Ovary (tissue), 9 donors: ENCODE data around the gene MAP1B. TPM values are rescaled to one million over a fixed set of nuclear protein-coding genes. Genes with fewer than 3 reads are reported as not detected.
"Not testable (repeated sequence)": the region's sequence is repeated elsewhere in the genome, so short reads cannot be mapped to it uniquely, and the experiment has no call there.

Source experiments
- DNase-seq, 5 donors: peaks; one replicate each; pipeline ENCODE4 v3.0.0-alpha.2; 2019 to 2020
- H3K27ac ChIP-seq, 2 donors: fragments of 200-600 bp; one replicate each; pipeline versions ENCODE4 v1.5.1 to v1.8.0; 2019 to 2022
- H3K27me3 ChIP-seq: fragments of 200-600 bp; one replicate; pipeline ENCODE4 v1.8.0; 2022
- H3K36me3 ChIP-seq: fragments of 200-600 bp; sonication (generic); one replicate; pipeline ENCODE4 v1.5.1; 2019
- H3K4me1 ChIP-seq: one replicate; pipeline ENCODE4 v1.8.1; 2013; ENCODE audit warnings: mild to moderate bottlenecking, moderate library complexity; ENCODE audit not compliant: insufficient read depth
- H3K4me3 ChIP-seq: fragments of 200-600 bp; sonication (generic); one replicate; pipeline ENCODE4 v1.5.1; 2017
- H3K9me3 ChIP-seq, 2 donors: fragments of 200-600 bp in 1 of 2; sonication (generic) in 1 of 2; one replicate each; pipeline versions ENCODE4 v1.5.1 to v1.8.1; 2013 to 2019; ENCODE audit warnings: mild to moderate bottlenecking in 1 of 2, moderate library complexity in 1 of 2
- CTCF ChIP-seq, 3 donors: fragments of 450-650 bp in 2 of 3; fragments of 200-600 bp in 1 of 3; IDR thresholded peaks; one replicate each; pipeline versions ENCODE4 v1.5.1 to v1.8.0; 2016 to 2022; ENCODE audit warnings: antibody characterized with exemption in 3 of 3, mild to moderate bottlenecking in 1 of 3
- EP300 ChIP-seq: sonication (generic); formaldehyde crosslinking; IDR thresholded peaks from one replicate; pipeline ENCODE4 v1.6.1; 2017; ENCODE audit warnings: antibody characterized with exemption
- POLR2A ChIP-seq: fragments of 450-650 bp; IDR thresholded peaks from one replicate; pipeline ENCODE4 v1.6.1; 2017; ENCODE audit warnings: antibody characterized with exemption, mild to moderate bottlenecking, moderate library complexity
- WGBS, 3 donors: extraction: QIAGEN DNeasy Blood & Tissue Kit in 1 of 3; methylation state at CpG; one replicate each; pipeline versions ENCODE4 v1.1.5 to v1.1.7; 2013 to 2017; 5-methylcytosine and 5-hydroxymethylcytosine counted together
- intact Hi-C, 4 donors: fragments of 100-400 bp; cut with DNase I; formaldehyde crosslinking; loops; one replicate each; pipeline versions ENCODE4 v1.11.0 to v1.15.1; 2022 to 2023
- polyA plus RNA-seq, 2 donors: library from polyadenylated mRNA; stranded (reverse); fragments of 200-250 nt in 1 of 2; fragments of 350-450 nt in 1 of 2; fragmentation: Illumina TruSeq in 1 of 2; extraction: RNeasy Lipid Tissue Mini Kit (QIAGEN cat#74804) in 1 of 2; gene quantifications; one replicate each; pipeline ENCODE4 v1.2.3, GENCODE V29; 2013 to 2014
- total RNA-seq, 7 donors: library from RNA; depleted of rRNA in 2 of 7; stranded (reverse); fragments of >200 nt in 2 of 7; fragmentation: NEBNext Ultra II Directional in 3 of 7; extraction: Animal tissue kit (Norgen Biotek cat#: 25700) in 3 of 7; gene quantifications; one replicate each; pipeline versions ENCODE4 v1.1.0 to v1.2.4, GENCODE V29; 2016 to 2023
- donor health status: DM: no; HTN: no; CAD: no; lungs with moderate emphysema.
- donor health status: DM: no; HTN: no; CAD: no.
- donor health status: Bipolar disorder and iron deficiency.
- donor health status: DM: yes; HTN: yes; CAD: no.
- donor health status: DM: no; HTN: no; CAD: no.
- donor health status: DM: yes; HTN: yes; CAD: no.

Gene MAP1B
- total and polyA plus RNA-seq, 9 donors, result 4.4 to 126 (median 47.7) TPM

DNA sequence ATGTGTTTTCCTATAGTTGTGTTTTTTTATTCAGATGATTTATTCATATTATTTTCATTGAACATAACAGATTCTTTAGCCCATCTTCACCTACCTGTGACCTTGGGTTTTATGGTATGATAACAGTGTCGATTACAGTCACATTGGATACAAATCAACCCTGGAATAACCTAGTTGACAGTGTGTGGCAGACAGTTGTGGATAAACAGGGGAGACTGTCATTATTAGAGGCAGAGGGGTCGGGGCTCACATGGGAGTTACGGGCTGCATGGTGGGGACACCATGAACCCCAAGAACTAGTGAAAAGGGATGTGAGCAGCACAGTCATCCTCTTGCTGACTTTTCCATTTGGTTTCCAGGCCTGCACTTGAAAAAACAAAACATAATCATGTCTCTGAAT, 29.9 kb upstream of the MAP1B start:
- no peaks in the 10 kb centered on the region for H3K27me3 ChIP-seq
- intact Hi-C loops, result no loop called here
- no peaks in the 10 kb centered on the region for H3K4me1 ChIP-seq
- no peak for DNase-seq
- no peaks in the 10 kb centered on the region for H3K9me3 ChIP-seq
- TF ChIP-seq CTCF (IDR thresholded peaks at IDR 0.05) (no peak), POLR2A (no peak), EP300 (no peak)
- 73 to 77% (median 74%) methylated on average over 3 of the region's 3 CpGs for WGBS, 3 donors
- no peaks in the 10 kb centered on the region for H3K36me3 ChIP-seq
- no peak overlapping the region for H3K27ac ChIP-seq
- no peak overlapping the region for H3K4me3 ChIP-seq

DNA sequence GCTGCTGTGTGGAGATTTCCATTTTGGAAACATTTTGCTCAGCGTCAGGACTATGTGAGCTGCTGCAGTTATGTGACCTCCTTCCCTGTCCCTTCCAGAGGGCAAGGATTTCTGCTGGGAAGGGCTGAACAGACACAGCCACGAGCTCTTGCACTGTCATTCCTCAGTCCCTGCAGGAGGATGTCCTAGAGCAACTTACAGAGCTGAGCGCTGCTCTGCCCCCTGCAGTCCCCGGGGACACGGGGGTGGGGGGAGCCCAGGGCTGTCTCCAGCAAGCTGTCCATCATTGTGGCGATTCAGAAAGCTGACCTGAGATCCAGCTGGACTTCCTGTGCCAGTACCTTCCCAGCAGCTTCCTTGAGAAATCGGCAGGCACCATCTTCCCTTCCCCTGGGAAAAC, 28.0 kb upstream of the MAP1B start:
- intact Hi-C loops, result no loop called here
- TF ChIP-seq EP300 (no peak), CTCF (IDR thresholded peaks at IDR 0.05) (no peak), POLR2A (no peak)
- no peak overlapping the region for H3K27ac ChIP-seq
- no peaks in the 10 kb centered on the region for H3K27me3 ChIP-seq
- H3K9me3 ChIP-seq, result no peaks in the 10 kb centered on the region
- H3K4me1 ChIP-seq, result no peaks in the 10 kb centered on the region
- no peak overlapping the region for H3K4me3 ChIP-seq
- no peak for DNase-seq
- no peaks in the 10 kb centered on the region for H3K36me3 ChIP-seq
- WGBS, 3 donors, result 22 to 35% (median 29%) methylated on average over 7 of the region's 7 CpGs

DNA sequence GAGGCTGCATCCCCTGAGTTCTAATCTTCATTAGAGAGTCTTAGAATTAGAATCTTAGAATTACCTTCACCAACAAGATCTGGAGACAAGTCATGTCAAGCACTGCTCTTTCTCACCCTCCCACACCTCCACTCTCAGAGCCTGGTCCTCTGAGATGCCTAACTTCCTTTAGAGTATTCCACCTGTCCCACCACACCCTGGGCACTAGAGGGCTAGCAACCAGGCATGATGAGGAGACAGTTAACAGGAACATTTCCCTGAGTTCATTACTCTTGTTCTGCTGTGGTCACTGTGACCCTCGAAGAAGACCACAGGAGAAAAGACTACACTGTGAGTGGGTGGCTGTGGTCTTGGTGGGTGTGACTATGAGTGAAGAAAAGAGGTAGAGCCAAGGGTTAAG, 25.2 kb upstream of the MAP1B start:
- Histone ChIP-seq H3K4me3 (no peak overlapping the region), H3K27ac (no peak overlapping the region), H3K9me3 (no peaks in the 10 kb centered on the region), H3K36me3 (no peaks in the 10 kb centered on the region), H3K27me3 (no peaks in the 10 kb centered on the region), H3K4me1 (peaks cover 3% of the 10 kb centered on the region)
- TF ChIP-seq POLR2A, result no peak
- no peak for TF ChIP-seq CTCF (IDR thresholded peaks at IDR 0.05)
- TF ChIP-seq EP300, result no peak
- intact Hi-C loops, result no loop called here
- no peak for DNase-seq
- 60 to 75% (median 61%) methylated on average over 1 of the region's 1 CpG for WGBS, 3 donors

- no peak overlapping the region for H3K27ac ChIP-seq
- intact Hi-C loops, result no loop called here
- no peak for DNase-seq
- no peaks in the 10 kb centered on the region for H3K36me3 ChIP-seq
- no peak overlapping the region for H3K4me3 ChIP-seq
- H3K27me3 ChIP-seq, result no peaks in the 10 kb centered on the region
- peaks cover 3% of the 10 kb centered on the region for H3K4me1 ChIP-seq
- 14 to 29% (median 15%) methylated on average over 4 of the region's 4 CpGs for WGBS, 3 donors
- TF ChIP-seq POLR2A (no peak), EP300 (no peak), CTCF (IDR thresholded peaks at IDR 0.05) (no peak)
- H3K9me3 ChIP-seq, result no peaks in the 10 kb centered on the region
Measured at GRCh38 chr5:72084876-72085275, 22.4 kb upstream of the MAP1B start.

DNA sequence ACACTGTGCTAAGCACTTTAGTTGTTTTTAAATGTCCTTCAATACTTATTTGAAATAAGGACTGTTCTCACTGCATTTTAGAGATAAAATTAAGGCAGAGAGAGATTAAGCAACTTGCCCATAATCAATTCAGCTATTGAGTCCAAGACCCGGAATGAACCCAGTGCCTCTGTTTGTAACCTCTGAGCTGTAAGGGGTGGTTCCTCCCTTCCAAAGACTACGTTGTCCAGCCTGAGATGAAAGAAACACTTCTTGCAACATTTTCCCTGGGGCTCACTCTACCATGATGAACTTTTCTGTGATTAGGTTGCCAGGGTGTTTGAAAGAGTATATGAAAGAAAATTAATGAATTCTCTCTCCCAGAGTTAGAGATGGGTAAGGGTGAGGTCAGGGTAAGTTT, 22.0 kb upstream of the MAP1B start:
- TF ChIP-seq CTCF (IDR thresholded peaks at IDR 0.05) (no peak), POLR2A (no peak), EP300 (no peak)
- H3K36me3 ChIP-seq, result no peaks in the 10 kb centered on the region
- intact Hi-C loops, result no loop called here
- H3K4me3 ChIP-seq, result no peak overlapping the region
- peaks cover 3% of the 10 kb centered on the region for H3K4me1 ChIP-seq
- no peak for DNase-seq
- H3K9me3 ChIP-seq, result no peaks in the 10 kb centered on the region
- H3K27ac ChIP-seq, result no peak overlapping the region
- no peaks in the 10 kb centered on the region for H3K27me3 ChIP-seq
- WGBS, 3 donors, result 30 to 35% (median 30%) methylated on average over 2 of the region's 2 CpGs

- intact Hi-C loops, H3K4me1 ChIP-seq, DNase-seq, H3K27ac ChIP-seq, H3K4me3 ChIP-seq, H3K9me3 ChIP-seq, H3K36me3 ChIP-seq, H3K27me3 ChIP-seq: not testable (repeated sequence)
- 77 to 87% (median 85%) methylated on average over 8 of the region's 8 CpGs for WGBS, 3 donors
Measured at GRCh38 chr5:72089713-72090112, 17.6 kb upstream of the MAP1B start.
